Upper lobe of right lung (tissue), 1 donor: ENCODE measurements around the gene LNPEP. TPM values are rescaled to one million over a fixed set of nuclear protein-coding genes. Genes with fewer than 3 reads are reported as not detected.

Experiments
- ATAC-seq: fragments of 200-7000 bp; cut with Tn5 transposase; one replicate; pipeline ENCODE4 v1.9.1; 2020; ENCODE audit warnings: mild to moderate bottlenecking, moderate library complexity
- DNase-seq: peaks from one replicate; pipeline ENCODE4 v3.0.0-alpha.2; 2020
- H3K27ac ChIP-seq: fragments of 200-600 bp; one replicate; pipeline ENCODE4 v1.8.0; 2022
- H3K27me3 ChIP-seq: fragments of 200-600 bp; one replicate; pipeline ENCODE4 v1.8.0; 2022; ENCODE audit warnings: mild to moderate bottlenecking
- H3K36me3 ChIP-seq: fragments of 200-600 bp; one replicate; pipeline ENCODE4 v1.8.0; 2022
- H3K4me1 ChIP-seq: fragments of 200-600 bp; one replicate; pipeline ENCODE4 v1.8.0; 2022
- H3K4me3 ChIP-seq: fragments of 200-600 bp; one replicate; pipeline ENCODE4 v1.8.0; 2022; ENCODE audit warnings: mild to moderate bottlenecking
- H3K9me3 ChIP-seq: fragments of 200-600 bp; one replicate; pipeline ENCODE4 v1.8.0; 2022
- intact Hi-C: fragments of 100-400 bp; cut with DNase I; formaldehyde crosslinking; loops from one replicate; pipeline ENCODE4 v1.11.0; 2022
- total RNA-seq: library from RNA; stranded (reverse); fragmentation: NEBNext Ultra II Directional; extraction: Animal tissue kit (Norgen Biotek cat#: 25700); gene quantifications from one replicate; pipeline ENCODE4 v1.2.1, GENCODE V29; 2021
- TF ChIP-seq, protein P1 (sequence below): fragments of 200-600 bp; IDR thresholded peaks from one replicate; pipeline ENCODE4 v1.8.0; 2022; ENCODE audit warnings: antibody characterized with exemption
- donor health status: DM: no; HTN: yes; CAD: no; lungs with severe emphysema.

The LNPEP gene
- total RNA-seq, 1 donor from 2014 or later, result 50.6 TPM

DNA sequence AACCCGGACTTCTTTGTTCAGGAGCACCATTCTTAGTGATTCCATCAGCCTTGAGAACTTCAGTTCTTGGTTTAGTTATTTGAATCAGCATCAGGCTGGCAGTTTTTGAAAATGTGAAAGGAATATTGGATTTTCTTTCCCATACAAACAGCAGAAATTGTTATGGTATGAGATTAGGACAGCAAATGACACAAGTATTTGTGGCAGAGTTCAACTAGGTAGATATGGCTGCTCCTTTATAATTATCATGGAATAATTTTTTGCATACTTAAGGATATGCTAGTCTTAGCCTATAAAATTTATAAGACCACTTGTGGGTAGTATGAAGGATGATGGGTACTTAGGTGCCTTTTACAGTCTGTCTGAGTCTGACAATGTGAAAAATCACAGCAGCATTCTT, 34.0 kb upstream of the LNPEP start:
- DNase-seq (no peak), ATAC-seq (no peak)
- no peak overlapping the region for H3K27ac ChIP-seq
- H3K4me3 ChIP-seq, result no peak overlapping the region
- peaks cover 58% of the 10 kb centered on the region for H3K36me3 ChIP-seq
- H3K9me3 ChIP-seq, result no peaks in the 10 kb centered on the region
- intact Hi-C loops, result no loop called here
- TF ChIP-seq, protein P1, sequence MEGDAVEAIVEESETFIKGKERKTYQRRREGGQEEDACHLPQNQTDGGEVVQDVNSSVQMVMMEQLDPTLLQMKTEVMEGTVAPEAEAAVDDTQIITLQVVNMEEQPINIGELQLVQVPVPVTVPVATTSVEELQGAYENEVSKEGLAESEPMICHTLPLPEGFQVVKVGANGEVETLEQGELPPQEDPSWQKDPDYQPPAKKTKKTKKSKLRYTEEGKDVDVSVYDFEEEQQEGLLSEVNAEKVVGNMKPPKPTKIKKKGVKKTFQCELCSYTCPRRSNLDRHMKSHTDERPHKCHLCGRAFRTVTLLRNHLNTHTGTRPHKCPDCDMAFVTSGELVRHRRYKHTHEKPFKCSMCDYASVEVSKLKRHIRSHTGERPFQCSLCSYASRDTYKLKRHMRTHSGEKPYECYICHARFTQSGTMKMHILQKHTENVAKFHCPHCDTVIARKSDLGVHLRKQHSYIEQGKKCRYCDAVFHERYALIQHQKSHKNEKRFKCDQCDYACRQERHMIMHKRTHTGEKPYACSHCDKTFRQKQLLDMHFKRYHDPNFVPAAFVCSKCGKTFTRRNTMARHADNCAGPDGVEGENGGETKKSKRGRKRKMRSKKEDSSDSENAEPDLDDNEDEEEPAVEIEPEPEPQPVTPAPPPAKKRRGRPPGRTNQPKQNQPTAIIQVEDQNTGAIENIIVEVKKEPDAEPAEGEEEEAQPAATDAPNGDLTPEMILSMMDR, result no peak
- H3K4me1 ChIP-seq, result no peaks in the 10 kb centered on the region
- no peaks in the 10 kb centered on the region for H3K27me3 ChIP-seq

DNA sequence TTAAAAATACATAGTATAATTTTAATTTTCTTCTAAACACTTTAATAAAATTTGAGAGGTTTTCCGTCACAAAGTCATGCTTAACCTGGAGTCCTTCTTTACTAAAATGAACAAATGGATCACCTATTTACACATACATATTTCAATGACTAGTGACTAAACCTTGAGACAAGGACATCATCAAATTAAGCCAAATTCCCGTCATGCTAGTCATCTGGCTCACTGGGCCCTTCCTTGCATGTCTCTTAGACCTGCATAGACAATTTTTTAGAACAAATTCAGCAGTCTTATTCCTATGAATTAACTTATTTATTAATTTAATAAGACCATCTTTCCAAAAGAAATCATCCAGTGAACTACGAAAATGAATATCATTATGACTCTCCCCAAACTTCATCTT, 33.0 kb upstream of the LNPEP start:
- H3K27ac ChIP-seq, result no peak overlapping the region
- intact Hi-C loops, result no loop called here

DNA sequence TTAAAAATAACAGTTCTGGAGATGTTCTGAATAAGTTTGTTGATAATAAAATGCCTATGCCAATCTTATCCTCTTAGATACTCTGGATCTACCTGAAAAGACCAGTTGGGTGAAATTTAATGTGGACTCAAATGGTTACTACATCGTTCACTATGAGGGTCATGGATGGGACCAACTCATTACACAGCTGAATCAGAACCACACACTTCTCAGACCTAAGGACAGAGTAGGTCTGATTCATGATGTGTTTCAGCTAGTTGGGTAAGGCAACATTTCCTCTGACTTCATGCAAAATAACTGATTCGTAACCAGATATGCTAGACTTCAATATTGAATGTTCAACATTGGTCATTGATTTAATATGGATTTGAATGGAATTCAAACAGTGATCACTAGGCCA, 32.6 kb upstream of the LNPEP start:
- H3K27me3 ChIP-seq, result no peaks in the 10 kb centered on the region
- peaks cover 44% of the 10 kb centered on the region for H3K36me3 ChIP-seq
- no peaks in the 10 kb centered on the region for H3K4me1 ChIP-seq
- no peak overlapping the region for H3K4me3 ChIP-seq
- no peak overlapping the region for H3K27ac ChIP-seq
- DNase-seq, result no peak
- no peak for ATAC-seq
- TF ChIP-seq, protein P1, result no peak
- intact Hi-C loops, result no loop called here
- H3K9me3 ChIP-seq, result no peaks in the 10 kb centered on the region

More for the DNA sequence above, 33.0 kb upstream of the LNPEP start:
- H3K4me3 ChIP-seq, result no peak overlapping the region
- H3K4me1 ChIP-seq, result no peaks in the 10 kb centered on the region
- no peaks in the 10 kb centered on the region for H3K27me3 ChIP-seq
- ATAC-seq, result no peak
- no peaks in the 10 kb centered on the region for H3K9me3 ChIP-seq
- TF ChIP-seq, protein P1, result no peak
- peaks cover 48% of the 10 kb centered on the region for H3K36me3 ChIP-seq
- no peak for DNase-seq

DNA sequence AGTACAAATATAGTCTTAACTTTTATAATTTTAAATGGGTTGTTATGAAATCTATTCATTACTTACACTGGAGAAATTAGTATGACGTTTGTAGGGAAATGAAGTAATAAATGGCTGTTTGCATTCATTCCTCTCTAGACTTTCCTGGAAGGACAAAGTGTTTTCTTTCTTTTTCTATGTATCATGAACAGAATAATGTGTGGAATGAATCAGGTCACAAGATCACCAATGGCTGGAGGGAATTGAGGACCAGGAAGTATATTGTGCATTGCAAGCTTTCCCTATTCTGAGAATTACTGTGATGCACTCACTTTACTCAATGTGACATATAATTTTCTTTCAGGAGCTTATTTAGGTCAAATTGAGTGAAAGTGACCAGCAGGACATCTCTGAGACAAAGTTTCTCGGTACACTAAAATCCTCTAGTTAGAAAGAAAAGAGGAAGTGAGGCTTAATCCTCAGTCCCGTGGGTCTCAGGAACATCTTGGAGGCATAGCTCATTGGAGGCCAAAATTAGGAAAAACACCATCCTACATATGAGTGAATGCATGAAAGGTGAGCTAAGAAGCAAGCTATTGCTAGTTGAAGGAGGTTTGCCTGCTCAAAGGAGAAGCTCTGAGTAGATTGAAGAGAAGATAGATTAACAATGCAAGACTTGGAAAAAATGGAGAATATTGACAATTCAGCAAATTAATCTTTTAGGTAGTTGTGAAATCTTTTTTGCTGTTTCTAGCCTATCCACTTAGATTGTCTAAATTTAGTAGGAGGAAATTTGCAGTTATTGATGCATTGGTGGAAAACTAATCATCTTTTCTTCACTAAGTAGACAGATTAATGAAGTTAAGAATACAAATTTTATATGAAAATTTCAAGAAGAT, 31.6 kb upstream of the LNPEP start:
- Histone ChIP-seq H3K9me3 (no peaks in the 10 kb centered on the region), H3K27ac (no peak overlapping the region), H3K27me3 (no peaks in the 10 kb centered on the region), H3K4me3 (no peak overlapping the region), H3K36me3 (peaks cover 54% of the 10 kb centered on the region), H3K4me1 (no peaks in the 10 kb centered on the region)
- ATAC-seq (no peak), DNase-seq (no peak)
- TF ChIP-seq, protein P1, result no peak
- intact Hi-C loops, result no loop called here

DNA sequence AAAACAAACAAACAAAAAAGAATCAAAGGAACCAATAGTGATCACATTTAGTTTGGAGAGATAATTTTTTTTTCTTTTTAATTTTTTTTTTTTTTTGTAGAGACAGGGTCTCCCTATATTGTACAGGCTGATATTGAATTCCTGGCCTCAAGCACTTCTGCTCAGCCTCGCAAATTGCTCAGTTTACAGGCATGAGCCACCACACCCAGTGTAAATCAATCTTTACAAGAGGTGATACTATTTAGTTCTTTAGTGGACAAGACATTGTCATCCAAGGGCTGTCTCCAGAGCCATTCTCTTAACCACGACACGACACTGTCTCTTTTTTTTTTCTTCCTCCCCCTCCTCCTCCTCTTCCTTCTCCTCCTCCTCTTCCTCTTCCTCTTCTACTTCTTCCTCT, 30.0 kb upstream of the LNPEP start:
- Histone ChIP-seq H3K36me3 (peaks cover 54% of the 10 kb centered on the region), H3K27ac (no peak overlapping the region), H3K27me3 (no peaks in the 10 kb centered on the region), H3K9me3 (no peaks in the 10 kb centered on the region), H3K4me1 (no peaks in the 10 kb centered on the region), H3K4me3 (no peak overlapping the region)
- TF ChIP-seq, protein P1, result no peak
- intact Hi-C loops, result no loop called here
- DNase-seq, result no peak
- ATAC-seq, result no peak
